IMR-90 (cell line): Measurements from ENCODE around the gene ALK. TPM values are rescaled to one million over a fixed set of nuclear protein-coding genes. Genes with fewer than 3 reads are reported as not detected.

Experiments
- ATAC-seq: fragments of 200-7000 bp; cut with Tn5 transposase; 2 replicates; pipeline ENCODE4 v1.9.1; 2020; ENCODE audit warnings: low read depth, mild to moderate bottlenecking, moderate library complexity
- BruUV-seq: library from RNA; stranded (reverse); fragments of 400-500 nt; replicated peaks from 2 replicates; lab custom pipeline; 2021; lab: Mats Ljungman, UMichigan
- CTCF ChIA-PET: fragments of 300-600 bp; formaldehyde crosslinking; extraction: SDS; loops from one replicate; lab custom pipeline; 2021; ENCODE audit warnings: antibody characterized with exemption; lab: Yijun Ruan, JAX
- POLR2A ChIA-PET: fragments of 300-600 bp; sonication (Branson Sonifier 250); formaldehyde crosslinking; loops from one replicate; lab custom pipeline; 2022; ENCODE audit warnings: antibody characterized with exemption; ENCODE audit not compliant: unreplicated experiment; lab: Charles Lee
- DNase-seq: peaks from one replicate; pipeline ENCODE4 v3.0.0; 2013
- H2AFZ ChIP-seq: replicated peaks from 2 replicates; pipeline ENCODE3; 2013; ENCODE audit warnings: low read length, mild to moderate bottlenecking; ENCODE audit not compliant: poor library complexity
- H2AK5ac ChIP-seq: 2 replicates; pipeline ENCODE4 v1.6.1; 2013; ENCODE audit warnings: low read depth, low read length, inconsistent platforms
- H2AK9ac ChIP-seq: replicated peaks from 2 replicates; pipeline ENCODE3; 2013; ENCODE audit warnings: mild to moderate bottlenecking, low read depth, low read length, moderate library complexity; ENCODE audit not compliant: poor library complexity
- H2BK120ac ChIP-seq: 2 replicates; pipeline ENCODE4 v1.6.1; 2013; ENCODE audit warnings: low read depth, low read length, inconsistent platforms
- H2BK15ac ChIP-seq: 3 replicates; pipeline ENCODE4 v1.6.1; 2013; ENCODE audit warnings: low read depth, low read length, inconsistent platforms
- H2BK20ac ChIP-seq: 2 replicates; pipeline ENCODE4 v1.6.1; 2013; ENCODE audit warnings: low read depth, mild to moderate bottlenecking, inconsistent platforms, low read length, moderate library complexity
- H2BK5ac ChIP-seq: 2 replicates; pipeline ENCODE4 v1.6.1; 2013; ENCODE audit warnings: mild to moderate bottlenecking, low read depth, low read length, inconsistent platforms; ENCODE audit not compliant: poor library complexity, severe bottlenecking
- H3K14ac ChIP-seq: replicated peaks from 2 replicates; pipeline ENCODE4 v1.6.1; 2013; ENCODE audit warnings: low read depth, low read length, inconsistent platforms
- H3K18ac ChIP-seq: 2 replicates; pipeline ENCODE4 v1.6.1; 2013; ENCODE audit warnings: low read depth, low read length, control low read depth
- H3K23ac ChIP-seq: 2 replicates; pipeline ENCODE4 v1.6.1; 2013; ENCODE audit warnings: low read depth, low read length, inconsistent platforms
- H3K27ac ChIP-seq: 2 replicates; pipeline ENCODE4 v1.5.1; 2013; ENCODE audit warnings: mild to moderate bottlenecking, control low read depth, low read length; ENCODE audit not compliant: insufficient read depth
- H3K27me3 ChIP-seq: 2 replicates; pipeline ENCODE4 v1.6.1; 2013; ENCODE audit warnings: low read length; ENCODE audit not compliant: control insufficient read depth, insufficient read depth
- H3K36me3 ChIP-seq: 2 replicates; pipeline ENCODE4 v1.6.1; 2013; ENCODE audit warnings: low read length, mixed read lengths; ENCODE audit not compliant: control insufficient read depth, insufficient read depth
- H3K4ac ChIP-seq: 2 replicates; pipeline ENCODE4 v1.6.1; 2013; ENCODE audit warnings: low read depth, low read length, inconsistent platforms
- H3K4me1 ChIP-seq: 2 replicates; pipeline ENCODE4 v1.6.1; 2013; ENCODE audit warnings: low read length, mixed read lengths; ENCODE audit not compliant: control insufficient read depth, insufficient read depth
- H3K4me2 ChIP-seq: 2 replicates; pipeline ENCODE4 v1.6.1; 2013; ENCODE audit warnings: low read depth, mild to moderate bottlenecking, control low read depth, low read length, moderate library complexity
- H3K4me3 ChIP-seq: 2 replicates; pipeline ENCODE4 v1.5.1; 2013; ENCODE audit warnings: low read depth, mild to moderate bottlenecking, control low read depth, low read length, moderate library complexity; ENCODE audit not compliant: insufficient read depth
- H3K56ac ChIP-seq: 2 replicates; pipeline ENCODE4 v1.6.1; 2013; ENCODE audit warnings: low read length, inconsistent platforms; ENCODE audit not compliant: insufficient read depth; ENCODE audit errors: extremely low read depth
- H3K79me1 ChIP-seq, 2 experiments: 2 replicates each; pipeline ENCODE4 v1.6.1; 2013; ENCODE audit warnings: low read length in 2 of 2, inconsistent platforms in 1 of 2, low read depth in 1 of 2
- H3K9ac ChIP-seq: 2 replicates; pipeline ENCODE4 v1.6.1; 2013; ENCODE audit warnings: low read depth, low read length, control low read depth
- H3K9me1 ChIP-seq: 2 replicates; pipeline ENCODE4 v1.6.1; 2013; ENCODE audit warnings: low read length, inconsistent platforms; ENCODE audit not compliant: insufficient read depth
- H3K9me3 ChIP-seq: 2 replicates; pipeline ENCODE4 v1.6.1; 2013; ENCODE audit warnings: low read length; ENCODE audit not compliant: control insufficient read depth, insufficient read depth
- H4K20me1 ChIP-seq: 2 replicates; pipeline ENCODE4 v1.6.1; 2013; ENCODE audit warnings: low read length, inconsistent platforms; ENCODE audit not compliant: insufficient read depth
- H4K5ac ChIP-seq: 2 replicates; pipeline ENCODE4 v1.6.1; 2013; ENCODE audit warnings: mild to moderate bottlenecking, low read depth, low read length, control low read depth
- H4K8ac ChIP-seq, 2 experiments: 2 replicates each; pipeline ENCODE4 v1.6.1; 2013; ENCODE audit warnings: low read depth in 2 of 2, low read length in 2 of 2, control low read depth in 1 of 2, inconsistent platforms in 1 of 2
- H4K91ac ChIP-seq: 2 replicates; pipeline ENCODE4 v1.6.1; 2013; ENCODE audit warnings: low read depth, low read length, inconsistent platforms; ENCODE audit not compliant: insufficient read depth
- MAZ ChIP-seq: IDR thresholded peaks from 2 replicates; pipeline ENCODE4 v1.6.1; 2012; ENCODE audit warnings: low read depth, mild to moderate bottlenecking, low read length, improper control_type of control experiment, moderate library complexity, borderline replicate concordance
- RAD21 ChIP-seq: IDR thresholded peaks from 2 replicates; pipeline ENCODE4 v1.6.1; 2012; ENCODE audit warnings: low read length, improper control_type of control experiment
- RFX5 ChIP-seq: IDR thresholded peaks from 2 replicates; pipeline ENCODE4 v1.8.0; 2012; ENCODE audit warnings: low read depth, mild to moderate bottlenecking, low read length, moderate library complexity
- WGBS, 2 experiments: methylation state at CpG; one replicate each; pipeline versions ENCODE4 v1.1.5 to v1.1.7; 2013; ENCODE audit warnings: missing lambda C conversion rate in 2 of 2; ENCODE audit not compliant: insufficient read length in 1 of 2; ENCODE audit errors: extremely low coverage in 2 of 2; 5-methylcytosine and 5-hydroxymethylcytosine counted together
- dilution Hi-C: fragments of 300-500 bp; cut with HindIII; formaldehyde crosslinking; loops from one replicate; pipeline ENCODE4 v1.14.3; 2018; ENCODE audit warnings: low sequenced_read_pairs; ENCODE audit not compliant: unreplicated experiment
- in situ Hi-C: fragments of 300-500 bp; cut with MboI; formaldehyde crosslinking; loops from 3 replicates; pipeline ENCODE4 v1.14.3; 2019; ENCODE audit warnings: low sequenced_read_pairs, inconsistent platforms, mixed read lengths
- intact Hi-C: fragments of 100-400 bp; cut with micrococcal nuclease; formaldehyde crosslinking; loops from 2 replicates; pipeline ENCODE4 v1.10.0; 2022
- polyA plus RNA-seq, 3 experiments: library from polyadenylated mRNA; depleted of rRNA; stranded (reverse); fragments of >200 nt; gene quantifications; 2 replicates each; pipeline ENCODE4 v1.2.3, GENCODE V29; 2012; ENCODE audit warnings: low replicate concordance in 1 of 3
- total RNA-seq: library from RNA; depleted of rRNA; stranded (reverse); fragments of >200 nt; gene quantifications from 2 replicates; pipeline ENCODE4 v1.2.3, GENCODE V29; 2012

Gene ALK
- total and polyA plus RNA-seq, 2 of the 4 experiments (the other 2 are of a cell fraction) = not detected

DNA sequence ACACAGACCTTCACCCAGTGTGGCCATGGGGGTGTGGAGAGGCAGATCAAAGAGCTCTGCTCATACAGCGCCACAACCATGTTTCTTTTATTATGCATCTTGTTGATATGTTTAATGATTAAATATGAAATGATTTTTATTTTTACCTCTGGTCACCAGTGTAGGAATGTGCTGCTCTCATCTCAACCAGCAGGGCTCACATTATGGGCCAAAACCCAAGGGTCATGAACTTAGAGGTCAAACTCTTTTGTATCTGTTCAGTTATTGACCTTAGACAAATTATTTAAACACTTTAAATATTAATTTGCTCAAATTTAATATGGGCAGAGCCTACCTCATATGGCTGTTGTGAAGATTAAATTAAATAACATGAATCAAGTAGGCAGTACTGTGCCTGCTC is 386.2 kb downstream of the ALK start:
- Histone ChIP-seq H2BK5ac (no peak overlapping the region), H3K4ac (no peak overlapping the region), H3K27ac (no peak overlapping the region), H3K56ac (no peak overlapping the region), H4K20me1 (no peaks in the 10 kb centered on the region), H3K4me1 (no peaks in the 10 kb centered on the region), H3K9me1 (peaks cover 2% of the 10 kb centered on the region; the same call in 1 of the 2 replicates), H4K8ac (no peak overlapping the region), H3K9ac (no peak overlapping the region), H3K9me3 (peaks cover 2% of the 10 kb centered on the region; the same call in 1 of the 2 replicates), H3K27me3 (no peaks in the 10 kb centered on the region), H2BK15ac (no peak overlapping the region), H3K23ac (no peak overlapping the region), H2AFZ (no peak overlapping the region), H3K79me1 (no peaks in the 10 kb centered on the region), H4K5ac (no peak overlapping the region), H2BK120ac (no peak overlapping the region), H3K14ac (no peak overlapping the region), H2BK20ac (no peak overlapping the region), H3K4me2 (no peak overlapping the region), H3K18ac (no peak overlapping the region), H3K4me3 (no peak overlapping the region), H2AK5ac (no peak overlapping the region), H3K36me3 (no peaks in the 10 kb centered on the region), H2AK9ac (no peak overlapping the region), H4K91ac (no peak overlapping the region)
- DNase-seq (no peak), ATAC-seq (no peak)
- in situ Hi-C loops (no loop called here), dilution Hi-C loops (no loop called here), intact Hi-C loops (no loop called here)
- TF ChIP-seq RFX5 (no peak), MAZ (no peak), RAD21 (no peak)
- no TSS peak for BruUV-seq
- WGBS, 2 experiments = no CpG with 5 or more reads among the region's 1 CpG
- ChIA-PET CTCF (interaction anchor here (1.8 kb wide), 1 partner anchor 12 kb away, joined by 5 read pairs; no protein-coding TSS in a partner anchor), POLR2A (no interaction called here)
